ENCODE results near the gene TBC1D9B. TPM values are rescaled to one million over a fixed set of nuclear protein-coding genes. Genes with fewer than 3 reads are reported as not detected.

TBC1D9B gene
- total and polyA plus RNA-seq, 11 donors, result 29.3 to 68.9 (median 43.1) TPM

Other genes starting within 250 kb of the TBC1D9B start
- gene CBY3, start 226.9 kb downstream of the TBC1D9B start, total RNA-seq, result not detected
- not detected for gene CBY3, start 226.9 kb downstream of the TBC1D9B start, polyA plus RNA-seq
- 100 to 1,000 TPM; 255 to 699 (median 500) TPM for gene CANX, start 208.9 kb downstream of the TBC1D9B start, total RNA-seq
- 100 to 1,000 TPM in 1 of 2 donors, 10 to 100 TPM in 1; 81.6 to 350 TPM for gene CANX, start 208.9 kb downstream of the TBC1D9B start, polyA plus RNA-seq
- gene MAML1, start 175.1 kb downstream of the TBC1D9B start, total RNA-seq, result 10 to 100 TPM in 8 of 9 donors, 1 to 10 TPM in 1; 9.5 to 18.0 (median 11.9) TPM
- gene MAML1, start 175.1 kb downstream of the TBC1D9B start, polyA plus RNA-seq, result 1 to 10 TPM; 6.9 to 9.0 TPM
- 10 to 100 TPM in 4 of 9 donors, 1 to 10 TPM in 5; 4.5 to 16.7 (median 9.5) TPM for gene LTC4S, start 113.9 kb downstream of the TBC1D9B start, total RNA-seq
- gene LTC4S, start 113.9 kb downstream of the TBC1D9B start, polyA plus RNA-seq, result 10 to 100 TPM in 1 of 2 donors, 1 to 10 TPM in 1; 3.3 to 13.8 TPM
- 100 to 1,000 TPM in 6 of 9 donors, 10 to 100 TPM in 3; 84.2 to 209 (median 112) TPM for gene MGAT4B, start 101.0 kb downstream of the TBC1D9B start, total RNA-seq
- gene MGAT4B, start 101.0 kb downstream of the TBC1D9B start, polyA plus RNA-seq, result 10 to 100 TPM; 49.6 to 89.7 TPM
- gene SQSTM1, start 87.0 kb downstream of the TBC1D9B start, total RNA-seq, result 100 to 1,000 TPM; 266 to 747 (median 402) TPM
- gene SQSTM1, start 87.0 kb downstream of the TBC1D9B start, polyA plus RNA-seq, result 100 to 1,000 TPM; 177 to 266 TPM
- 10 to 100 TPM in 6 of 9 donors, 1 to 10 TPM in 3; 8.5 to 14.4 (median 12.3) TPM for gene MRNIP, start 49.1 kb downstream of the TBC1D9B start, total RNA-seq
- 10 to 100 TPM; 10.4 to 24.1 TPM for gene MRNIP, start 49.1 kb downstream of the TBC1D9B start, polyA plus RNA-seq
- gene RNF130, start 163.9 kb upstream of the TBC1D9B start, total RNA-seq, result 10 to 100 TPM; 34.4 to 76.2 (median 40.5) TPM
- 10 to 100 TPM; 26.3 to 32.3 TPM for gene RNF130, start 163.9 kb upstream of the TBC1D9B start, polyA plus RNA-seq

Data from heart left ventricle (tissue), 11 donors.